DOHH2 (cell line): ENCODE measurements around the gene NDUFAF3.

Experiments
- EZH2phosphoT487 ChIP-seq: fragments of 200-600 bp; sonication (generic); IDR thresholded peaks from 2 replicates; pipeline ENCODE4 v1.6.1; 2017; ENCODE audit warnings: borderline replicate concordance, mild to moderate bottlenecking, antibody characterized with exemption, low read length, moderate library complexity, mixed read lengths
- TF ChIP-seq, protein P1 (sequence below): fragments of 200-600 bp; sonication (generic); IDR thresholded peaks from one replicate; pipeline ENCODE4 v1.5.1; 2014; ENCODE audit warnings: antibody characterized with exemption, mild to moderate bottlenecking, low read depth, low read length; ENCODE audit not compliant: poor library complexity, severe bottlenecking

DNA sequence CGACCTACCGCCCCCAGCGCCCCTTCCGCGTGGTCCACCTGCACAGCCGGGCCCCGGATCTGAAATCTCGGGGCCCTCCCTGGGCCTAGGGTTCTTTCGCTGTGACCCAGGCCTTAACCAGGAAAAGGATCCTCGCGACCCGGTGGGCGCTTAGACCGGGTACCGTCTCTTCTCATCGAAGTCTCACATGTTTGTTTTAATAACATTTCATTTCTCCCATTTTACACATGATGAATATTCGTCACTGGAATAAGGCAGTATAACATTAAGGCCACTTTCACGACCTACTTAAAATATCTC is 3.3 kb upstream of the NDUFAF3 start:
- TF ChIP-seq, protein P1, sequence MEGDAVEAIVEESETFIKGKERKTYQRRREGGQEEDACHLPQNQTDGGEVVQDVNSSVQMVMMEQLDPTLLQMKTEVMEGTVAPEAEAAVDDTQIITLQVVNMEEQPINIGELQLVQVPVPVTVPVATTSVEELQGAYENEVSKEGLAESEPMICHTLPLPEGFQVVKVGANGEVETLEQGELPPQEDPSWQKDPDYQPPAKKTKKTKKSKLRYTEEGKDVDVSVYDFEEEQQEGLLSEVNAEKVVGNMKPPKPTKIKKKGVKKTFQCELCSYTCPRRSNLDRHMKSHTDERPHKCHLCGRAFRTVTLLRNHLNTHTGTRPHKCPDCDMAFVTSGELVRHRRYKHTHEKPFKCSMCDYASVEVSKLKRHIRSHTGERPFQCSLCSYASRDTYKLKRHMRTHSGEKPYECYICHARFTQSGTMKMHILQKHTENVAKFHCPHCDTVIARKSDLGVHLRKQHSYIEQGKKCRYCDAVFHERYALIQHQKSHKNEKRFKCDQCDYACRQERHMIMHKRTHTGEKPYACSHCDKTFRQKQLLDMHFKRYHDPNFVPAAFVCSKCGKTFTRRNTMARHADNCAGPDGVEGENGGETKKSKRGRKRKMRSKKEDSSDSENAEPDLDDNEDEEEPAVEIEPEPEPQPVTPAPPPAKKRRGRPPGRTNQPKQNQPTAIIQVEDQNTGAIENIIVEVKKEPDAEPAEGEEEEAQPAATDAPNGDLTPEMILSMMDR, result no peak
- no peak for TF ChIP-seq EZH2phosphoT487
